ENCODE measurements around the gene PRPF40B. TPM values are rescaled to one million over a fixed set of nuclear protein-coding genes. Genes with fewer than 3 reads are reported as not detected.

The PRPF40B gene
- total and polyA plus RNA-seq, 2 of the 13 experiments (the other 11 are each of a cell fraction or from before 2014, with no cell fraction given) = 5.0 to 7.8 TPM

- WGBS (ENCODE audit: low lambda C conversion rate) = 95% methylated on average over 12 of the region's 12 CpGs
- no peak for TF ChIP-seq NFKBIZ (CRISPR knock-in tag; IDR thresholded peaks at IDR 0.05)
- TF ChIP-seq, protein P1, sequence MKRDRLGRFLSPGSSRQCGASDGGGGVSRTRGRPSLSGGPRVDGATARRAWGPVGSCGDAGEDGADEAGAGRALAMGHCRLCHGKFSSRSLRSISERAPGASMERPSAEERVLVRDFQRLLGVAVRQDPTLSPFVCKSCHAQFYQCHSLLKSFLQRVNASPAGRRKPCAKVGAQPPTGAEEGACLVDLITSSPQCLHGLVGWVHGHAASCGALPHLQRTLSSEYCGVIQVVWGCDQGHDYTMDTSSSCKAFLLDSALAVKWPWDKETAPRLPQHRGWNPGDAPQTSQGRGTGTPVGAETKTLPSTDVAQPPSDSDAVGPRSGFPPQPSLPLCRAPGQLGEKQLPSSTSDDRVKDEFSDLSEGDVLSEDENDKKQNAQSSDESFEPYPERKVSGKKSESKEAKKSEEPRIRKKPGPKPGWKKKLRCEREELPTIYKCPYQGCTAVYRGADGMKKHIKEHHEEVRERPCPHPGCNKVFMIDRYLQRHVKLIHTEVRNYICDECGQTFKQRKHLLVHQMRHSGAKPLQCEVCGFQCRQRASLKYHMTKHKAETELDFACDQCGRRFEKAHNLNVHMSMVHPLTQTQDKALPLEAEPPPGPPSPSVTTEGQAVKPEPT (CRISPR knock-in tag; IDR thresholded peaks at IDR 0.05; ENCODE audit: low read depth) = no peak
- peak; percentile 60; the same call in 1 of the 2 replicates for TF ChIP-seq ZBTB33 (CRISPR knock-in tag; IDR thresholded peaks at IDR 0.05)
- TF ChIP-seq ZEB1 (IDR thresholded peaks at IDR 0.05; ENCODE audit: insufficient replicate concordance, low read depth) = no peak
- FAIRE-seq (no peak), DNase-seq (ENCODE audit: low spot score) (no peak), ATAC-seq (no peak)
- Histone ChIP-seq H2AFZ (ENCODE audit: low read length) (no peak overlapping the region), H3K9ac (ENCODE audit: insufficient read depth, low read depth, low read length) (no peak overlapping the region), H3K9me3 (ENCODE audit: low read length) (no peaks in the 10 kb centered on the region), H3K79me2 (ENCODE audit: insufficient read depth, low read length) (no peaks in the 10 kb centered on the region), H3K27ac (ENCODE audit: extremely low read length, insufficient read depth, low read length) (no peak overlapping the region), H3K4me1 (ENCODE audit: insufficient read depth, low read length) (peaks cover 56% of the 10 kb centered on the region), H3K36me3 (replicated peaks in 1 of 2; ENCODE audit: control insufficient read depth in 1 of 2, insufficient read depth in 2 of 2, low read length in 2 of 2) (no peaks in the 10 kb centered on the region; a peak in 1 of 5 replicates), H4K20me1 (ENCODE audit: insufficient read depth, low read length) (no peaks in the 10 kb centered on the region), H3K27me3 (ENCODE audit: control insufficient read depth in 1 of 2, insufficient read depth in 2 of 2, low read length in 2 of 2) (no peaks in the 10 kb centered on the region), H3K4me3 (replicated peaks in 1 of 3; ENCODE audit: insufficient read depth in 1 of 3, low read depth in 2 of 3, low read length in 3 of 3) (no peak overlapping the region), H3K4me2 (ENCODE audit: low read depth, low read length) (no peak overlapping the region)
- in situ Hi-C loops (cut with HindIII; ENCODE audit: extremely low pct_ligation_motif_present, low pct_unique_long_range_greater_than_20kb) = no loop called here
- ChIA-PET CTCF (ENCODE audit: low intra/inter-chr PET ratio, low total read pairs) (no interaction called here), POLR2A (no interaction called here)
- intact Hi-C loops (cut with micrococcal nuclease; ENCODE audit: unreplicated experiment) = no loop called here
- no TSS peak for BruUV-seq (replicated peaks)
These were observed 23.7 kb downstream of the PRPF40B start for GRCh38 chr12:49646871-49647654.

Data from HepG2 (cell line).